ENCODE results near the gene SLC29A3. TPM values are rescaled to one million over a fixed set of nuclear protein-coding genes. Genes with fewer than 3 reads are reported as not detected.

Gene SLC29A3
- total RNA-seq, 1 donor from 2014 or later = 1.7 TPM

DNA sequence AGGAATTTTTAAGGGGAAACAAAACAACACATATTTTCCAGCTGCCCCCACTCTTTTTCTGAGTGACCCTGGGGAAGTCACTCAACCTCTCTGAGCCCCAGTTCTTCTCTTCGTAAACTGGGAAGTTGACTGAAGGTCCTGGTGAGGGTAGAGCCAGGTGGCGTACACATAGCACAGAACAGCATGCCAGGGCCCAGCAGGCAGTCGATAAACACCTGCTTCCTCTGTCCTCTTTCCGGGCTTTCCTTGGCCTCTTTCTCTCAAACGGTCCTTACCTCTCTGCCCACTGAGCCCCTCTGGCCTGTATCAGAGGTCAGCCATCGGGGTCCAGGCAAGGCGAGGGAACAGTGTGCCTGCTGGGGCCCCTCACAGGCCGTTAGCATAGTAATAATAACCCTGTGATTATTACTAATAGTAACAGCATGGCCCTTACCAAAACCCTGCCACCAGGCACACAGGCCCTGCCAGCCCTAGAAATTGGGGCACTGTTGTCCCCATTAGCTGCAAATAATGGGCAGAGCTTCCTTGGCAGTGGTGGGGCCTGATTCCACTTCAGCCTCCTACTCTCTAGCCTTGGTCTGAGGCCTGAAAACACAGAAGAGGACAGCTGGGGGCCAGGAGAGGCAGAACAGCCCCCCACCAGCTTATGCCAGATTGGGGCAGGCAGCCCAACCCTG is 37.3 kb upstream of the SLC29A3 start:
- Histone ChIP-seq H3K27me3 (ENCODE audit: low read depth) (no peaks in the 10 kb centered on the region), H3K9me3 (replicated peaks) (no peaks in the 10 kb centered on the region), H3K4me3 (no peak overlapping the region), H3K4me1 (peaks cover 12% of the 10 kb centered on the region), H3K27ac (replicated peaks) (no peak overlapping the region), H3K36me3 (peaks cover 45% of the 10 kb centered on the region)
- DNase-seq = no peak
- intact Hi-C loops (cut with micrococcal nuclease) = loop anchor here (10.0 kb wide), 1 partner anchor 357 kb away; no protein-coding TSS in a partner anchor
- TF ChIP-seq, protein P1, sequence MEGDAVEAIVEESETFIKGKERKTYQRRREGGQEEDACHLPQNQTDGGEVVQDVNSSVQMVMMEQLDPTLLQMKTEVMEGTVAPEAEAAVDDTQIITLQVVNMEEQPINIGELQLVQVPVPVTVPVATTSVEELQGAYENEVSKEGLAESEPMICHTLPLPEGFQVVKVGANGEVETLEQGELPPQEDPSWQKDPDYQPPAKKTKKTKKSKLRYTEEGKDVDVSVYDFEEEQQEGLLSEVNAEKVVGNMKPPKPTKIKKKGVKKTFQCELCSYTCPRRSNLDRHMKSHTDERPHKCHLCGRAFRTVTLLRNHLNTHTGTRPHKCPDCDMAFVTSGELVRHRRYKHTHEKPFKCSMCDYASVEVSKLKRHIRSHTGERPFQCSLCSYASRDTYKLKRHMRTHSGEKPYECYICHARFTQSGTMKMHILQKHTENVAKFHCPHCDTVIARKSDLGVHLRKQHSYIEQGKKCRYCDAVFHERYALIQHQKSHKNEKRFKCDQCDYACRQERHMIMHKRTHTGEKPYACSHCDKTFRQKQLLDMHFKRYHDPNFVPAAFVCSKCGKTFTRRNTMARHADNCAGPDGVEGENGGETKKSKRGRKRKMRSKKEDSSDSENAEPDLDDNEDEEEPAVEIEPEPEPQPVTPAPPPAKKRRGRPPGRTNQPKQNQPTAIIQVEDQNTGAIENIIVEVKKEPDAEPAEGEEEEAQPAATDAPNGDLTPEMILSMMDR (IDR thresholded peaks at IDR 0.05; ENCODE audit: borderline replicate concordance) = no peak

DNA sequence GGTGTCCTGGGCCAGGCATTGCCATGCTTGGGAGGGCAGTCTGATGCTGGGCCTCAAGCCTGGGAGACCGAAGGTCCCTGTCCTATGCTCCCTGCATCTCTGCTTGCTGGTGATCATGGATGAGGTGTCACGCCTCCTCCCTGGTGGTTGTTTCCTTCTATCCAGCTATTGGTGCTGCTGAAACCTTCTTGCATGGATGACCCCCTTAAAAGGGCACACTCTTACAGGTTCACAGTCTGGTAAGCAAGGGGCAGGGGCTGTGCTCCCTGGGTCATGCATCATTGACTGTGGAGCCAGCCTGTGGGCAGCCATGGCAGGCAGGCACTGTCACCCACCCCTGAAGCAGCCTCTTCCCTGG is 36.8 kb upstream of the SLC29A3 start:
- H3K4me1 ChIP-seq = peaks cover 12% of the 10 kb centered on the region
- no peak overlapping the region for H3K27ac ChIP-seq (replicated peaks)
- intact Hi-C loops (cut with micrococcal nuclease) = loop anchor here (10.0 kb wide), 1 partner anchor 358 kb away; no protein-coding TSS in a partner anchor
- H3K4me3 ChIP-seq = no peak overlapping the region
- peaks cover 50% of the 10 kb centered on the region for H3K36me3 ChIP-seq
- TF ChIP-seq, protein P1 (IDR thresholded peaks at IDR 0.05; ENCODE audit: borderline replicate concordance) = no peak
- DNase-seq = no peak
- no peaks in the 10 kb centered on the region for H3K27me3 ChIP-seq (ENCODE audit: low read depth)
- no peaks in the 10 kb centered on the region for H3K9me3 ChIP-seq (replicated peaks)

DNA sequence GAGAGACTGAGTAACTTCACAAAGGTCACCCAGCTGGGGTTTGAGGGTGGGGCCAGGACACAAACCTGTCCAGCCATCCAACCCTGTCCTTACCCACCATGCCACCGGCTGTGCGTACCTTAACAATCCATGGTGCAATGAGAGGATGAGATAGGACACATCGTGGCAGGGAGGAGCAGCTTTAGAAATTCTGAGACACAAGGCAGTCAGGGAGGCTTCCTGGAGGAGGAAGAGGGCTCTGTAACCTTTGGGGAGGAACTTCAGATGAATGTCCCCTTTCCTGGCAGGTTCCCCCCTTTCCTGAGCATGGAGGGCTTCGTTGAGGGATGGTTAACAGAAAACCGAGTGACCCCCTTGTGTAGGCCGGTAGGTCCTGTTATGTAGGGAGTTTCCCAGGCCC is 35.6 kb upstream of the SLC29A3 start:
- no peak overlapping the region for H3K27ac ChIP-seq (replicated peaks)
- H3K36me3 ChIP-seq = peaks cover 61% of the 10 kb centered on the region
- TF ChIP-seq, protein P1 (IDR thresholded peaks at IDR 0.05; ENCODE audit: borderline replicate concordance) = no peak
- H3K27me3 ChIP-seq (ENCODE audit: low read depth) = no peaks in the 10 kb centered on the region
- intact Hi-C loops (cut with micrococcal nuclease) = loop anchor here (10.0 kb wide), 1 partner anchor 359 kb away; no protein-coding TSS in a partner anchor
- H3K4me1 ChIP-seq = peaks cover 8% of the 10 kb centered on the region
- H3K9me3 ChIP-seq (replicated peaks) = no peaks in the 10 kb centered on the region
- DNase-seq = no peak
- no peak overlapping the region for H3K4me3 ChIP-seq

DNA sequence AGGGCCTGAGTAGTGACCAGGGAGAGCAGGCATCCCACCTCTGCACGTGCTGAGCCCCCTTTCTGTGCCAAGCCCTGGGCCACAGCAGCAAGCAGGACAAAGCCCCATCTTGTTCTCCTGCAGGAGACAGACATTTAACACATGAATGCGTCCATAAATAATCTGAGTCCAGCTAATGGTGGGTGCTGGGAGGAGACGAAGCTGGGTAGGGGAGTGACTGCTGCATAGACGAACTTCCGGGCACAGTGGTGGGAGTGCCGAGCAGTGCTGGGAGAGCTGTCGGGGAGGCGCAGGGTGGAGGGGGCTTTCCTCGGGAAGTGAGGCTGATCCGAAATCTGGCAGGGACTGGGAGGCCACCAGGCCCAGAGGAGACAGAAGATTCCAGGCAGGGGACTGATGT is 35.2 kb upstream of the SLC29A3 start:
- intact Hi-C loops (cut with micrococcal nuclease) = loop anchor here (10.0 kb wide), 1 partner anchor 359 kb away; no protein-coding TSS in a partner anchor

DNA sequence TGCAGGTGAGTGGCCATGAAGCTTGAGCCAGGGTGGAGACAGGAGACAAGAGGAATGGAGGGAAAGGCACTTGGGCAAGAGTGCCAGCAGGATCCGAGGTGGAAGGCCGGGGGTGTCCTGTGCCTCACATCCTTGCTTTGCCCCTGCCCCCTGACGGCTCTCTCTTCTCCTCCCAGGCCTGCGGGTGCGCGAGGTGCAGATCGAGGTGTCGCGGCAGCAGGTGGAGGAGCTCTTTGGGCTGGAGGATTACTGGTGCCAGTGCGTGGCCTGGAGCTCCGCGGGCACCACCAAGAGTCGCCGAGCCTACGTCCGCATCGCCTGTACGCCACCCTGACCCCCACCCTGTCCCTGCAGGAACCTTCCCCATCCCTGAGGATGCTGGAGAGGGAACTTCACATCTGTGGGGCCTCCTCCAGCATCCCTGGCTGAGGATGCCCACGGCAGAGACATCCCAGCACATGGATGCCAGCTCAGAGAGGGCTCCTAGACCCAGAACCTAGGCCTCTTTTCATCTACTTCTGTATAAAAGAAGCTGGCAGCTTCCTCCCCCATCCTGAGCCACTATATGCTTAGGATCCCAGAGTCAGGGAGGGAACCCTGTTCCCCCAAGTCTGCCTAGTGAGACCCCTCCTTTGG is 34.4 kb upstream of the SLC29A3 start:
- peaks cover 69% of the 10 kb centered on the region for H3K36me3 ChIP-seq
- H3K4me1 ChIP-seq = peaks cover under 1% of the 10 kb centered on the region
- DNase-seq = no peak
- no peak overlapping the region for H3K4me3 ChIP-seq
- intact Hi-C loops (cut with micrococcal nuclease) = loop anchor here (10.0 kb wide), 1 partner anchor 360 kb away; no protein-coding TSS in a partner anchor
- no peaks in the 10 kb centered on the region for H3K9me3 ChIP-seq (replicated peaks)
- H3K27ac ChIP-seq (replicated peaks) = no peak overlapping the region
- TF ChIP-seq, protein P1 (IDR thresholded peaks at IDR 0.05; ENCODE audit: borderline replicate concordance) = no peak
- no peaks in the 10 kb centered on the region for H3K27me3 ChIP-seq (ENCODE audit: low read depth)

More for the DNA sequence above, 35.2 kb upstream of the SLC29A3 start:
- H3K9me3 ChIP-seq (replicated peaks) = no peaks in the 10 kb centered on the region
- peaks cover 66% of the 10 kb centered on the region for H3K36me3 ChIP-seq
- DNase-seq = no peak
- no peak overlapping the region for H3K27ac ChIP-seq (replicated peaks)
- TF ChIP-seq, protein P1 (IDR thresholded peaks at IDR 0.05; ENCODE audit: borderline replicate concordance) = no peak
- no peak overlapping the region for H3K4me3 ChIP-seq
- peaks cover 4% of the 10 kb centered on the region for H3K4me1 ChIP-seq
- no peaks in the 10 kb centered on the region for H3K27me3 ChIP-seq (ENCODE audit: low read depth)

All from left ventricle myocardium inferior (tissue), 1 donor.